LoVo (cell line): ENCODE data around the gene C9orf50.

Source experiments
- DNase-seq: peaks from one replicate; pipeline ENCODE4 v3.0.0-alpha.2; 2016; ENCODE audit warnings: low spot score

The C9orf50 gene

GRCh38 chr9:129591916-129592315 lies 29.0 kb downstream of the C9orf50 start:
- DNase-seq: no peak

- DNase-seq: no peak
These were observed 30.4 kb downstream of the C9orf50 start for GRCh38 chr9:129590466-129590865.

- no peak for DNase-seq
These were observed 33.2 kb downstream of the C9orf50 start for GRCh38 chr9:129587487-129588262.

GRCh38 chr9:129586685-129587084 lies 34.2 kb downstream of the C9orf50 start:
- DNase-seq: no peak

GRCh38 chr9:129586245-129586644 lies 34.7 kb downstream of the C9orf50 start:
- no peak for DNase-seq

GRCh38 chr9:129585352-129585751 lies 35.5 kb downstream of the C9orf50 start:
- no peak for DNase-seq

- peak; percentile 38 for DNase-seq
These were observed 36.8 kb downstream of the C9orf50 start for GRCh38 chr9:129584136-129584535.

GRCh38 chr9:129583308-129584038 lies 37.4 kb downstream of the C9orf50 start:
- DNase-seq: no peak

GRCh38 chr9:129582855-129583254 lies 38.0 kb downstream of the C9orf50 start:
- DNase-seq: no peak

GRCh38 chr9:129581505-129582189 lies 39.3 kb downstream of the C9orf50 start:
- no peak for DNase-seq

GRCh38 chr9:129580211-129580915 lies 40.5 kb downstream of the C9orf50 start:
- no peak for DNase-seq

GRCh38 chr9:129579294-129579693 lies 41.6 kb downstream of the C9orf50 start:
- DNase-seq: no peak

GRCh38 chr9:129576546-129577543 lies 44.1 kb downstream of the C9orf50 start:
- DNase-seq: no peak

- no peak for DNase-seq
These were observed 45.1 kb downstream of the C9orf50 start for GRCh38 chr9:129575818-129576217.

- no peak for DNase-seq
These were observed 45.9 kb downstream of the C9orf50 start for GRCh38 chr9:129574911-129575585.

GRCh38 chr9:129573977-129574376 lies 46.9 kb downstream of the C9orf50 start:
- no peak for DNase-seq

- DNase-seq: no peak
These were observed 48.4 kb downstream of the C9orf50 start for GRCh38 chr9:129572517-129572916.

GRCh38 chr9:129572052-129572425 lies 48.9 kb downstream of the C9orf50 start:
- DNase-seq: no peak

- DNase-seq: no peak
These were observed 49.4 kb downstream of the C9orf50 start for GRCh38 chr9:129571298-129572051.
